Measurements from ENCODE around the gene AGXT2. TPM values are rescaled to one million over a fixed set of nuclear protein-coding genes. Genes with fewer than 3 reads are reported as not detected.

Gene AGXT2
- total RNA-seq, 1 experiment from 2014 or later: not detected

GRCh38 chr5:35058374-35058788, 10.6 kb upstream of the AGXT2 start:
- Histone ChIP-seq H4K91ac (ENCODE audit: insufficient read length, low read depth, low read length) (no peak overlapping the region), H3K9me3 (ENCODE audit: control insufficient read depth, low read depth, low read length) (no peaks in the 10 kb centered on the region), H3K18ac (ENCODE audit: insufficient read length, low read depth, low read length) (no peak overlapping the region), H3K27me3 (ENCODE audit: insufficient read depth, low read length) (no peaks in the 10 kb centered on the region), H2BK5ac (ENCODE audit: insufficient read length, low read length) (no peak overlapping the region), H4K5ac (ENCODE audit: insufficient read length, low read depth, low read length) (no peak overlapping the region), H3T11ph (ENCODE audit: low read length) (no peak overlapping the region), H3K23me2 (ENCODE audit: insufficient read length, low read depth, low read length, poor library complexity, severe bottlenecking) (no peaks in the 10 kb centered on the region), H3K79me2 (ENCODE audit: insufficient read depth, low read length) (no peaks in the 10 kb centered on the region), H3K27ac (ENCODE audit: insufficient read length, low read depth, low read length) (no peak overlapping the region), H3K23ac (ENCODE audit: insufficient read length, low read depth, low read length) (no peak overlapping the region), H2BK120ac (ENCODE audit: low read depth, low read length, poor library complexity, severe bottlenecking) (no peak overlapping the region), H2AK5ac (ENCODE audit: insufficient read length, low read length) (no peak overlapping the region), H3K9ac (ENCODE audit: extremely low read depth, insufficient read length, low read length) (no peak overlapping the region), H4K20me1 (ENCODE audit: control insufficient read depth, insufficient read depth, insufficient read length) (no peaks in the 10 kb centered on the region), H4K8ac (replicated peaks; ENCODE audit: insufficient read length, low read depth, low read length) (no peak overlapping the region), H3K79me1 (ENCODE audit: insufficient read depth, low read depth, low read length, poor library complexity, severe bottlenecking) (no peaks in the 10 kb centered on the region), H3K56ac (ENCODE audit: insufficient read length, low read depth, low read length) (no peak overlapping the region), H3K14ac (ENCODE audit: insufficient read depth, low read length) (no peak overlapping the region), H3K4me2 (ENCODE audit: insufficient read depth, insufficient read length, low read length) (no peak overlapping the region), H2BK20ac (ENCODE audit: low read depth, low read length, poor library complexity, severe bottlenecking) (no peak overlapping the region), H2BK15ac (ENCODE audit: low read depth, low read length) (no peak overlapping the region), H3K4ac (ENCODE audit: low read depth, low read length) (no peak overlapping the region), H2BK12ac (ENCODE audit: insufficient read length, low read depth, low read length) (no peak overlapping the region), H3K4me1 (ENCODE audit: insufficient read depth, low read length) (peaks cover 3% of the 10 kb centered on the region; the same call in 1 of the 2 replicates), H2AFZ (ENCODE audit: low read length) (no peak overlapping the region)
- Mint-ChIP-seq H3K4me1 (peaks cover 10 to 20% of the 10 kb centered on the region in 2 experiments), H3K4me3 (no peak overlapping the region), H3K36me3 (ENCODE audit: insufficient read depth in 1 of 3, low read depth in 3 of 3) (no peaks in the 10 kb centered on the region), H3K27me3 (ENCODE audit: low read depth) (no peaks in the 10 kb centered on the region), H3K9me3 (no peaks in the 10 kb centered on the region), H3K27ac (no peak overlapping the region)
- no peak for TF ChIP-seq CTCF (conservative IDR thresholded peaks at IDR 0.05)
- no CpG with 5 or more reads among the region's 3 CpGs for WGBS (ENCODE audit: extremely low coverage, insufficient read length, low lambda C conversion rate)
- DNase-seq: no peak

All from H9 (cell line).